Lower leg skin (tissue), 3 donors: ENCODE data around the gene CARD16.

Experiments used
- CTCF ChIP-seq, 3 donors: fragments of 450-650 bp; IDR thresholded peaks; one replicate each; pipeline ENCODE4 v1.5.1; 2016; ENCODE audit warnings: antibody characterized with exemption in 3 of 3, mild to moderate bottlenecking in 3 of 3, moderate library complexity in 2 of 3
- POLR2A ChIP-seq, 2 donors: fragments of 450-650 bp; IDR thresholded peaks; one replicate each; pipeline ENCODE4 v1.6.1; 2016 to 2017; ENCODE audit warnings: antibody characterized with exemption in 2 of 2, mild to moderate bottlenecking in 1 of 2, moderate library complexity in 1 of 2

GRCh38 chr11:105007463-105007862 lies 37.7 kb downstream of the CARD16 start:
- TF ChIP-seq POLR2A (IDR thresholded peaks at IDR 0.05) (no peak), CTCF (IDR thresholded peaks at IDR 0.05) (no peak)
